CD4-positive, alpha-beta T cell treated with Interleukin-15 for 4 hours (primary cell): ENCODE results near the gene CHADL.
"Not testable (repeated sequence)": the region's sequence is repeated elsewhere in the genome, so short reads cannot be mapped to it uniquely, and the experiment has no call there.

ENCODE experiments used
- DNase-seq: peaks from one replicate; pipeline ENCODE4 v3.0.0-alpha.2; 2020; ENCODE audit warnings: low spot score

The CHADL gene

DNA sequence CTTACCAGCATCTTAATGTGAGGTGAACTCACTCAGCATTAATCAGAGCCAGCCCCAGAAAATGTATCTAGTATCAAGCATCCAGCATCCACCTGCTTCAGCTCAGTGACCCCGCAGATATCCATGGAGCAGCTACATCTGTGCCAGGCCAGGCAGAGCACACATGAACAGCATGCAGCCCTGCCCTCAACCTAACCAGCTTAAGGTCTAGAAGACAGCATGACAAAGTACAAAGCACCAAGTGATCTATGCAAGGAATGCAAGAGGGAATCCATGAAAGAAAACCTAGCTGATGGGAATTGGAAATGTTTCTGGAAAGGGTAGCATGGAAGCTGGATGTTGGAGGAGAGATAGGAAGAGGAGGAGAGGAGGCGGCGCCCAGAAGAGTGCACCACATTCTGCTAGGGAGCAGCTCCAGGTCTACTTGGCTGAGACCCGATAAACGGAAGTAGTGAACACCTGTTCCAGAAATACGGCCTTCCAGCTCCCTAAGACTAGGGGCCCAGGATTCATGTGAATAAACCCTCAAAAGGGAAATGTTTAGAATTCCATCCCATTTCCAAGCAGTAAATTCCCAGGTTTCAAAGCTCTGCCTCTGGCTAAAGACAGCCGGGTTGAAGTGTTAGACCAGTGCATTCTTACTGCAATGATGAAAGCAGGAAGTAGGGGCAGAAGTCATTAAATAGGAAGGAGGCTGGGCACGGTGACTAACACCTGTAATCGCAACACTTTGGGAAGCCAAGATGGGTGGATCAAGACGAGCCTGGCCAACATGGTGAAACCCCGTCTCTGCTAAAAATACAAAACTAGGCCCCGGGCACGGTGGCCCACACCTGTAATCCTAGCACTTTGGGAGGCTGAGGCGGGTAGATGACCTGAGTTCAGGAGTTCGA, 59.1 kb downstream of the CHADL start:
- DNase-seq: no peak

DNA sequence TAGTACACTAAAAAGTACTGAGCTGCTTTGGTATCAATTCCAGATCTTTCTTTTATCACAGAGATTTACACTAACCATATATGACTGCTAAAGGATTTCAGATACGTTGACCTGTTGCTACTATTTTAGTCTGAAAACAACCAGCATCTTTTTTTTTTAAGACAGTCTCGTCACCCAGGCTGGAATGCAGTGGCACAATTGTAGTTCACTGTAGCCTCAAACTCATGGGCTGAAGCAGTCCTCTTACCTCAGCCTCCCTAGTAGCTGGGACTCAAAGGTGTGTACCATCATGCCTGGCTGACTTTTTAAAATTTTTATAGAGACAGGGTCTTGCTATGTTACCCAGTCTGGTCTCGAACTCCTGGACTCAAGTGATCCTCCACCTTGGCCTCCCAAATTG, 59.8 kb downstream of the CHADL start:
- DNase-seq: no peak

DNA sequence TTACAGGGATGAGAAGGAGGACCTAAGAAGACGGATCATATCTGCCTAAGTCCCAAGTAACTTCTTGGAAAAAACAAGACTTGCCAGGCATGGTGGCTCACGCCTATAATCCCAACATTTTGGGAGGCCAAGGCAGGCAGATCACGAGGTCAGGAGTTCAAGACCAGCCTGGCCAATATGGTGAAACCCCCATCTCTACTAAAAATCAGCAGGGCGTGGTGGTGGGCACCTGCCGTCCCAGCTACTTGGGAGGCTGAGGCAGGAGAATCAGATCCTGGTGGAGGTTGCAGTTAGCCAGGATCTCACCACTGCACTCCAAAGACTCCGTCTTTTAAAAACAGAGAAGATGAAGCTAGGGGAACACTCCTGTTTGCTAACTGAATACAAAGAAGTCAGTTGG, 60.4 kb downstream of the CHADL start:
- not testable (repeated sequence) for DNase-seq
